Measurements from ENCODE around the gene NIPBL. TPM values are rescaled to one million over a fixed set of nuclear protein-coding genes. Genes with fewer than 3 reads are reported as not detected.

NIPBL gene
- total RNA-seq, 1 donor from 2014 or later = 88.6 TPM

DNA sequence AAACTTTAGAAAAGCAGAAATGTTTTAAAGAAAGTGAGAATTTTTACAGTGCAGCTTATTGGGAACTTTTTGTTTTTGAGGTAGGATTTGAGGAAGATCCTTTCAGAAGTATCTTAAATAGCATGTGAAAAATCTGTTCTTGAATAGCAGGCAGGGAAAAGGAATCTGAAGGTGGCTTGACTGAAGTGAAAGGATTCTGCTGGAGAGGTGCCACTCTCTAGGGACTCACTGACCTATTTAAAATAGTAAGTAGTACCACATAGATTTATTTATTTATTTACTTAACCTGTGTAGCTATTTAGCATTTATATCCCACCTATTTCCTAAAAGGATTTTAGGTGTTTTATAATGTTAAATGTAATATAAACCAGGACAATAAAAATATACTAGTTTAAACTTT lies 69.1 kb downstream of the NIPBL start:
- H3K27ac Mint-ChIP-seq = no peak overlapping the region
- no peak for DNase-seq (ENCODE audit: low spot score in 2 of 2, unreplicated experiment in 2 of 2)
- H3K36me3 Mint-ChIP-seq = no peaks in the 10 kb centered on the region
- no peak overlapping the region for H3K4me3 Mint-ChIP-seq
- H3K27me3 Mint-ChIP-seq (ENCODE audit: low read depth) = no peaks in the 10 kb centered on the region
- H3K4me1 Mint-ChIP-seq = peaks cover 19% of the 10 kb centered on the region
- H3K9me3 Mint-ChIP-seq = no peaks in the 10 kb centered on the region
- no peak for TF ChIP-seq CTCF (IDR thresholded peaks at IDR 0.05; ENCODE audit: unreplicated experiment)

GRCh38 chr5:36946101-36946500 lies 69.5 kb downstream of the NIPBL start:
- Mint-ChIP-seq H3K4me1 (peaks cover 22% of the 10 kb centered on the region), H3K9me3 (no peaks in the 10 kb centered on the region), H3K27me3 (ENCODE audit: low read depth) (no peaks in the 10 kb centered on the region), H3K27ac (no peak overlapping the region), H3K4me3 (no peak overlapping the region), H3K36me3 (no peaks in the 10 kb centered on the region)
- no peak for TF ChIP-seq CTCF (IDR thresholded peaks at IDR 0.05; ENCODE audit: unreplicated experiment)
- no peak for DNase-seq (ENCODE audit: low spot score in 2 of 2, unreplicated experiment in 2 of 2)

- DNase-seq (ENCODE audit: low spot score in 2 of 2, unreplicated experiment in 2 of 2) = no peak
- Mint-ChIP-seq H3K4me3 (no peak overlapping the region), H3K36me3 (no peaks in the 10 kb centered on the region), H3K27me3 (ENCODE audit: low read depth) (no peaks in the 10 kb centered on the region), H3K27ac (no peak overlapping the region), H3K9me3 (no peaks in the 10 kb centered on the region), H3K4me1 (peaks cover 25% of the 10 kb centered on the region)
- no peak for TF ChIP-seq CTCF (IDR thresholded peaks at IDR 0.05; ENCODE audit: unreplicated experiment)
Measured at GRCh38 chr5:36948041-36948440, 71.5 kb downstream of the NIPBL start.

GRCh38 chr5:36948650-36949049 lies 72.1 kb downstream of the NIPBL start:
- no peak for TF ChIP-seq CTCF (IDR thresholded peaks at IDR 0.05; ENCODE audit: unreplicated experiment)
- Mint-ChIP-seq H3K27ac (no peak overlapping the region), H3K4me3 (no peak overlapping the region), H3K36me3 (no peaks in the 10 kb centered on the region), H3K4me1 (peaks cover 25% of the 10 kb centered on the region), H3K9me3 (no peaks in the 10 kb centered on the region), H3K27me3 (ENCODE audit: low read depth) (no peaks in the 10 kb centered on the region)
- DNase-seq (ENCODE audit: low spot score in 2 of 2, unreplicated experiment in 2 of 2) = no peak

GRCh38 chr5:36949593-36949992 lies 73.0 kb downstream of the NIPBL start:
- peaks cover 25% of the 10 kb centered on the region for H3K4me1 Mint-ChIP-seq
- no peaks in the 10 kb centered on the region for H3K36me3 Mint-ChIP-seq
- no peaks in the 10 kb centered on the region for H3K27me3 Mint-ChIP-seq (ENCODE audit: low read depth)
- H3K4me3 Mint-ChIP-seq = no peak overlapping the region
- DNase-seq (ENCODE audit: low spot score in 2 of 2, unreplicated experiment in 2 of 2) = no peak
- no peaks in the 10 kb centered on the region for H3K9me3 Mint-ChIP-seq
- TF ChIP-seq CTCF (IDR thresholded peaks at IDR 0.05; ENCODE audit: unreplicated experiment) = no peak
- H3K27ac Mint-ChIP-seq = no peak overlapping the region

Measured in mesothelial cell of epicardium (in vitro differentiated cells).